ENCODE measurements around the gene XXYLT1.

DNA sequence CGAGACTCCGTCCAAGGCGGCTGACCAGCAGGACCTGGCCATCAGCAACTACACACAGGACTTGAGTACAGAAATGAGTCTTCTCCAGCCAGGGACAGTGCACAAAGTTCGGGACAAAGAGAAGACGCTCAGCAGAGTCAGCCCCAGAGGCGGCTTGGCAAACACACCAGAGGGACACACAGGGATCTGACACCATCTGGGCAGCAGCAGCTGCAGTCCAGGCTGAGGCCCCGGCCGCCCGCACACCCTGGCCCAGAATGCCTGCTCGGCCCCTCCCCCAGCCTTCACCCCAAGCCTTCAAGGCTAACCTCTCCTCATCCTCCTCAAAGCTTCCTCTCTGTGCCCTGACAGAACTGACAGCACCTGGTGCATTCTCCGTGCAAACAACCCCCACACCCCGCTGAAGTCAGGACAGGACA is 61.1 kb downstream of the XXYLT1 start:
- TF ChIP-seq POLR2A (IDR thresholded peaks at IDR 0.05) = no peak
- TF ChIP-seq, protein P1, sequence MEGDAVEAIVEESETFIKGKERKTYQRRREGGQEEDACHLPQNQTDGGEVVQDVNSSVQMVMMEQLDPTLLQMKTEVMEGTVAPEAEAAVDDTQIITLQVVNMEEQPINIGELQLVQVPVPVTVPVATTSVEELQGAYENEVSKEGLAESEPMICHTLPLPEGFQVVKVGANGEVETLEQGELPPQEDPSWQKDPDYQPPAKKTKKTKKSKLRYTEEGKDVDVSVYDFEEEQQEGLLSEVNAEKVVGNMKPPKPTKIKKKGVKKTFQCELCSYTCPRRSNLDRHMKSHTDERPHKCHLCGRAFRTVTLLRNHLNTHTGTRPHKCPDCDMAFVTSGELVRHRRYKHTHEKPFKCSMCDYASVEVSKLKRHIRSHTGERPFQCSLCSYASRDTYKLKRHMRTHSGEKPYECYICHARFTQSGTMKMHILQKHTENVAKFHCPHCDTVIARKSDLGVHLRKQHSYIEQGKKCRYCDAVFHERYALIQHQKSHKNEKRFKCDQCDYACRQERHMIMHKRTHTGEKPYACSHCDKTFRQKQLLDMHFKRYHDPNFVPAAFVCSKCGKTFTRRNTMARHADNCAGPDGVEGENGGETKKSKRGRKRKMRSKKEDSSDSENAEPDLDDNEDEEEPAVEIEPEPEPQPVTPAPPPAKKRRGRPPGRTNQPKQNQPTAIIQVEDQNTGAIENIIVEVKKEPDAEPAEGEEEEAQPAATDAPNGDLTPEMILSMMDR (IDR thresholded peaks at IDR 0.05) = no peak

Data from right lobe of liver (tissue), 4 donors.